Endothelial cell of umbilical vein (primary cell): ENCODE data around the gene DKK3. TPM values are rescaled to one million over a fixed set of nuclear protein-coding genes. Genes with fewer than 3 reads are reported as not detected.

Source experiments
- BruUV-seq: library from RNA; stranded (reverse); fragments of 400-500 nt; replicated peaks from 2 replicates; lab custom pipeline; 2021; lab: Mats Ljungman, UMichigan
- CTCF ChIA-PET: fragments of 300-600, 350-600 bp; sonication (Branson Sonifier 250); formaldehyde crosslinking; loops from one replicate; lab custom pipeline; 2021; ENCODE audit warnings: antibody characterized with exemption, inconsistent platforms; lab: Charles Lee
- POLR2A ChIA-PET: fragments of 300-600, 350-600 bp; sonication (Branson Sonifier 250); formaldehyde crosslinking; loops from one replicate; lab custom pipeline; 2021; ENCODE audit warnings: antibody characterized with exemption, inconsistent platforms; lab: Charles Lee
- DNase-seq: peaks from one replicate; pipeline ENCODE4 v3.0.0-alpha.2; 2011; ENCODE audit warnings: low read depth, low spot score
- FAIRE-seq: peaks from 2 replicates; lab custom pipeline; 2011; peaks lifted over from hg19 to GRCh38; lab: Jason Lieb, UNC
- H2AFZ ChIP-seq: 2 replicates; pipeline ENCODE4 v1.6.0; 2012; ENCODE audit warnings: low read depth, low read length, control low read depth, inconsistent platforms
- H3K27ac ChIP-seq: 2 replicates; pipeline ENCODE4 v1.5.1; 2011; ENCODE audit warnings: low read depth, mild to moderate bottlenecking, control low read depth, low read length, moderate library complexity; ENCODE audit not compliant: insufficient read depth
- H3K27me3 ChIP-seq, 2 experiments: 2 replicates each; pipeline versions ENCODE4 v1.6.0 to v1.6.1; 2011; ENCODE audit warnings: low read length in 2 of 2, mixed read lengths in 1 of 2; ENCODE audit not compliant: control insufficient read depth in 2 of 2, insufficient read depth in 2 of 2
- H3K36me3 ChIP-seq, 2 experiments: 2 replicates in 1 of 2; 3 replicates in 1 of 2; pipeline ENCODE4 v1.5.1; 2011; ENCODE audit warnings: low read length in 2 of 2, mild to moderate bottlenecking in 1 of 2, moderate library complexity in 1 of 2; ENCODE audit not compliant: control insufficient read depth in 2 of 2, insufficient read depth in 2 of 2; ENCODE audit errors: extremely low read depth in 1 of 2
- H3K4me1 ChIP-seq: 3 replicates; pipeline ENCODE4 v1.5.1; 2011; ENCODE audit warnings: mild to moderate bottlenecking, low read length; ENCODE audit not compliant: control insufficient read depth, insufficient read depth; ENCODE audit errors: extremely low read depth
- H3K4me2 ChIP-seq: 2 replicates; pipeline ENCODE4 v1.6.1; 2011; ENCODE audit warnings: low read length, control low read depth, mixed read lengths; ENCODE audit not compliant: insufficient read depth
- H3K4me3 ChIP-seq, 3 experiments: fragments of 200-600 bp in 1 of 3; sonication (generic), shearing (Covaris generic) in 1 of 3; replicated peaks in 1 of 3; 2 replicates each; pipeline ENCODE4 v1.5.1; 2011 to 2016; ENCODE audit warnings: control low read depth in 3 of 3, low read length in 3 of 3, mild to moderate bottlenecking in 2 of 3, inconsistent platforms in 1 of 3, low read depth in 1 of 3, moderate library complexity in 1 of 3; ENCODE audit not compliant: insufficient read depth in 1 of 3
- H3K79me2 ChIP-seq: 2 replicates; pipeline ENCODE4 v1.6.0; 2012; ENCODE audit warnings: low read length, inconsistent platforms; ENCODE audit not compliant: control insufficient read depth, insufficient read depth
- H3K9ac ChIP-seq: replicated peaks from 2 replicates; pipeline ENCODE3; 2011; ENCODE audit warnings: low read length, control low read depth; ENCODE audit not compliant: insufficient read depth; ENCODE audit errors: extremely low read depth
- H3K9me1 ChIP-seq: replicated peaks from 3 replicates; pipeline ENCODE4 v1.6.0; 2011; ENCODE audit warnings: mild to moderate bottlenecking, low read length; ENCODE audit not compliant: control insufficient read depth, insufficient read depth; ENCODE audit errors: extremely low read depth
- H3K9me3 ChIP-seq: replicated peaks from 2 replicates; pipeline ENCODE4 v1.5.1; 2012; ENCODE audit warnings: low read length, inconsistent platforms; ENCODE audit not compliant: control insufficient read depth, insufficient read depth
- H4K20me1 ChIP-seq: replicated peaks from 2 replicates; pipeline ENCODE3; 2011; ENCODE audit warnings: mild to moderate bottlenecking, low read length; ENCODE audit not compliant: control insufficient read depth, insufficient read depth; ENCODE audit errors: extremely low read depth
- CTCF ChIP-seq, 2 donors: IDR thresholded peaks; 1 replicate in 1 of 2; 2 replicates in 1 of 2; pipeline ENCODE4 v1.5.1; 2011; ENCODE audit warnings: low read length in 2 of 2, mild to moderate bottlenecking in 2 of 2, moderate library complexity in 2 of 2, control low read depth in 1 of 2, inconsistent platforms in 1 of 2, low read depth in 1 of 2; ENCODE audit not compliant: insufficient read depth in 1 of 2; ENCODE audit errors: extremely low read depth in 1 of 2
- EZH2 ChIP-seq: IDR thresholded peaks from 2 replicates; pipeline ENCODE4 v1.6.1; 2012; ENCODE audit warnings: borderline replicate concordance, low read depth, mild to moderate bottlenecking, moderate library complexity, low read length, inconsistent platforms; ENCODE audit not compliant: severe bottlenecking
- FOS ChIP-seq: IDR thresholded peaks from 2 replicates; pipeline ENCODE4 v1.6.1; 2011; ENCODE audit warnings: mild to moderate bottlenecking, low read length, moderate library complexity, borderline replicate concordance; ENCODE audit not compliant: insufficient read depth
- GATA2 ChIP-seq: IDR thresholded peaks from 2 replicates; pipeline ENCODE4 v1.7.0; 2011; ENCODE audit warnings: low read depth, mild to moderate bottlenecking, moderate library complexity, mixed read lengths, low read length; ENCODE audit not compliant: insufficient read length, insufficient read depth
- JUN ChIP-seq: IDR thresholded peaks from 2 replicates; pipeline ENCODE4 v1.6.1; 2011; ENCODE audit warnings: borderline replicate concordance, low read depth; ENCODE audit not compliant: insufficient read length, insufficient read depth
- MAX ChIP-seq: IDR thresholded peaks from 2 replicates; pipeline ENCODE4 v1.6.1; 2011; ENCODE audit not compliant: insufficient read depth, insufficient read length
- MYC ChIP-seq: IDR thresholded peaks from one replicate; pipeline ENCODE4 v1.6.1; 2011; ENCODE audit warnings: mild to moderate bottlenecking, low read depth, low read length
- POLR2A ChIP-seq: IDR thresholded peaks from 2 replicates; pipeline ENCODE4 v1.6.1; 2012; ENCODE audit warnings: low read depth, mild to moderate bottlenecking, control low read depth, low read length
- POLR2AphosphoS5 ChIP-seq: IDR thresholded peaks from 2 replicates; pipeline ENCODE4 v1.6.1; 2012; ENCODE audit warnings: low read depth, mild to moderate bottlenecking, control low read depth, low read length, moderate library complexity; ENCODE audit not compliant: insufficient read depth
- dilution Hi-C: fragments of 300-500 bp; cut with MboI; formaldehyde crosslinking; loops from one replicate; pipeline ENCODE4 v1.15.0; 2019; ENCODE audit warnings: low sequenced_read_pairs; ENCODE audit not compliant: extremely low pct_ligation_motif_present
- intact Hi-C: fragments of 100-400 bp; cut with micrococcal nuclease; formaldehyde crosslinking; loops from one replicate; pipeline ENCODE4 v1.10.0; 2022
- polyA plus RNA-seq, 4 experiments: library from polyadenylated mRNA; depleted of rRNA in 3 of 4; stranded (reverse) in 3 of 4; unstranded in 1 of 4; fragments of >200 nt; gene quantifications; 2 replicates each; pipeline versions ENCODE4 v1.2.1 to v1.2.3, GENCODE V29; 2011 to 2012; ENCODE audit warnings: missing spikeins in 1 of 4
- total RNA-seq: library from RNA; stranded (reverse); gene quantifications from 2 replicates; pipeline ENCODE4 v1.2.3, GENCODE V29; 2021

The DKK3 gene
- total and polyA plus RNA-seq, 2 donors (not counting 3 experiments of a cell fraction or from before 2014, with no cell fraction given) = 131 to 335 TPM

- H3K4me2 ChIP-seq = no peak overlapping the region
- H3K9me3 ChIP-seq = no peaks in the 10 kb centered on the region
- H2AFZ ChIP-seq = no peak overlapping the region
- TF ChIP-seq MAX (no peak), CTCF (IDR thresholded peaks at IDR 0.05; ENCODE audit: extremely low read depth in 1 of 2, insufficient read depth in 1 of 2, low read depth in 1 of 2, low read length in 2 of 2) (no peak), POLR2AphosphoS5 (no peak), FOS (no peak), EZH2 (no peak), POLR2A (no peak), MYC (no peak), JUN (no peak), GATA2 (no peak)
- H3K4me3 ChIP-seq = no peak overlapping the region
- no peaks in the 10 kb centered on the region for H3K36me3 ChIP-seq
- BruUV-seq = no TSS peak
- no peaks in the 10 kb centered on the region for H3K9me1 ChIP-seq
- H3K79me2 ChIP-seq = no peaks in the 10 kb centered on the region
- H3K27ac ChIP-seq = no peak overlapping the region
- H3K4me1 ChIP-seq = peaks cover 3% of the 10 kb centered on the region
- no peaks in the 10 kb centered on the region for H4K20me1 ChIP-seq
- FAIRE-seq (no peak), DNase-seq (no peak)
- dilution Hi-C loops (no loop called here), intact Hi-C loops (no loop called here)
- POLR2A ChIA-PET = no interaction called here
- no peaks in the 10 kb centered on the region for H3K27me3 ChIP-seq
- CTCF ChIA-PET = no interaction called here
- no peak overlapping the region for H3K9ac ChIP-seq
Measured at GRCh38 chr11:12031856-12032544, 23.6 kb upstream of the DKK3 start.
